Neuronal stem cell (in vitro differentiated cells): Measurements from ENCODE around the gene ADAM19.

Experiments used
- DNase-seq: peaks from one replicate; pipeline ENCODE4 v3.0.0-alpha.2; 2013; ENCODE audit warnings: low spot score
- H2AFZ ChIP-seq: one replicate; pipeline ENCODE4 v1.6.1; 2013; ENCODE audit warnings: mild to moderate bottlenecking, low read length, inconsistent platforms
- H2AK5ac ChIP-seq: 2 replicates; pipeline ENCODE4 v1.6.1; 2013; ENCODE audit warnings: low read depth, mild to moderate bottlenecking, inconsistent platforms, low read length, moderate library complexity, mixed read lengths
- H2BK120ac ChIP-seq: 2 replicates; pipeline ENCODE4 v1.6.1; 2013; ENCODE audit warnings: low read depth, mild to moderate bottlenecking, inconsistent platforms, low read length, moderate library complexity, mixed read lengths
- H2BK12ac ChIP-seq: one replicate; pipeline ENCODE4 v1.6.1; 2013; ENCODE audit warnings: low read length, inconsistent platforms
- H2BK15ac ChIP-seq: 2 replicates; pipeline ENCODE4 v1.6.1; 2013; ENCODE audit warnings: mild to moderate bottlenecking, low read length, inconsistent platforms, mixed read lengths
- H2BK5ac ChIP-seq: one replicate; pipeline ENCODE4 v1.6.1; 2013; ENCODE audit warnings: inconsistent platforms, mild to moderate bottlenecking, low read length, moderate library complexity
- H3K14ac ChIP-seq: one replicate; pipeline ENCODE4 v1.6.1; 2013; ENCODE audit warnings: low read length, inconsistent platforms
- H3K18ac ChIP-seq: 2 replicates; pipeline ENCODE4 v1.6.1; 2013; ENCODE audit warnings: low read length, inconsistent platforms
- H3K23ac ChIP-seq: 2 replicates; pipeline ENCODE4 v1.6.1; 2013; ENCODE audit warnings: low read depth, mild to moderate bottlenecking, mixed read lengths, low read length, inconsistent platforms; ENCODE audit not compliant: poor library complexity
- H3K27ac ChIP-seq: replicated peaks from 3 replicates; pipeline ENCODE4 v1.5.1; 2013; ENCODE audit warnings: low read length, inconsistent platforms
- H3K27me3 ChIP-seq, 3 experiments: 2 replicates each; pipeline ENCODE4 v1.6.1; 2013; ENCODE audit warnings: low read length in 3 of 3, mild to moderate bottlenecking in 2 of 3, inconsistent platforms in 1 of 3, low read depth in 1 of 3, mixed read lengths in 1 of 3, moderate library complexity in 1 of 3; ENCODE audit not compliant: control insufficient read depth in 3 of 3, insufficient read depth in 3 of 3
- H3K36me3 ChIP-seq, 2 donors: replicated peaks in 1 of 2; 2 replicates each; pipeline ENCODE4 v1.6.1; 2013; ENCODE audit warnings: low read length in 2 of 2; ENCODE audit not compliant: control insufficient read depth in 2 of 2, insufficient read depth in 2 of 2
- H3K4ac ChIP-seq: 2 replicates; pipeline ENCODE4 v1.6.1; 2013; ENCODE audit warnings: inconsistent platforms, mild to moderate bottlenecking, low read length, moderate library complexity
- H3K4me1 ChIP-seq, 2 donors: 1 replicate in 1 of 2; 2 replicates in 1 of 2; pipeline ENCODE4 v1.6.1; 2013; ENCODE audit warnings: low read length in 2 of 2, low read depth in 1 of 2; ENCODE audit not compliant: control insufficient read depth in 2 of 2, insufficient read depth in 1 of 2
- H3K4me2 ChIP-seq: one replicate; pipeline ENCODE4 v1.6.1; 2013; ENCODE audit warnings: mild to moderate bottlenecking, low read length, inconsistent platforms; ENCODE audit not compliant: insufficient read depth, poor library complexity, severe bottlenecking
- H3K4me3 ChIP-seq, 2 donors: 2 replicates each; pipeline ENCODE4 v1.5.1; 2013; ENCODE audit warnings: low read length in 2 of 2, mild to moderate bottlenecking in 2 of 2, inconsistent platforms in 1 of 2, moderate library complexity in 1 of 2
- H3K79me1 ChIP-seq: one replicate; pipeline ENCODE4 v1.6.1; 2013; ENCODE audit warnings: low read depth, mild to moderate bottlenecking, inconsistent platforms, low read length, moderate library complexity
- H3K9ac ChIP-seq: one replicate; pipeline ENCODE4 v1.6.1; 2013; ENCODE audit warnings: mild to moderate bottlenecking, low read depth, low read length, inconsistent platforms; ENCODE audit not compliant: poor library complexity
- H3K9me3 ChIP-seq, 2 donors: replicated peaks in 1 of 2; 2 replicates each; pipeline versions ENCODE3 to v1.6.1; 2013; ENCODE audit warnings: low read length in 2 of 2, mild to moderate bottlenecking in 2 of 2, inconsistent platforms in 1 of 2, low read depth in 1 of 2, mixed read lengths in 1 of 2, moderate library complexity in 1 of 2; ENCODE audit not compliant: control insufficient read depth in 2 of 2, insufficient read depth in 1 of 2
- H4K8ac ChIP-seq: one replicate; pipeline ENCODE4 v1.6.1; 2013; ENCODE audit warnings: low read depth, mild to moderate bottlenecking, inconsistent platforms, low read length, moderate library complexity
- H4K91ac ChIP-seq: one replicate; pipeline ENCODE4 v1.6.1; 2013; ENCODE audit warnings: low read length, low read depth, mild to moderate bottlenecking, inconsistent platforms; ENCODE audit not compliant: poor library complexity
- WGBS, 2 donors: extraction: QIAGEN DNeasy Blood & Tissue Kit; methylation state at CpG; one replicate each; pipeline ENCODE4 v1.1.7; 2013; ENCODE audit warnings: missing lambda C conversion rate in 2 of 2, mixed read lengths in 1 of 2; ENCODE audit not compliant: insufficient read length in 2 of 2, insufficient replicate concordance in 1 of 2; ENCODE audit errors: extremely low coverage in 2 of 2; 5-methylcytosine and 5-hydroxymethylcytosine counted together

The ADAM19 gene

GRCh38 chr5:157616785-157617184, 41.2 kb upstream of the ADAM19 start:
- no peaks in the 10 kb centered on the region for H3K36me3 ChIP-seq
- H3K14ac ChIP-seq, result no peak overlapping the region
- no peak overlapping the region for H2AK5ac ChIP-seq
- H2AFZ ChIP-seq, result no peak overlapping the region
- H3K4me2 ChIP-seq, result no peak overlapping the region
- H3K9me3 ChIP-seq, result no peaks in the 10 kb centered on the region
- H2BK120ac ChIP-seq, result no peak overlapping the region
- DNase-seq, result no peak
- no peak overlapping the region for H4K8ac ChIP-seq
- H3K4me1 ChIP-seq, result peaks cover 2 to 7% of the 10 kb centered on the region in 2 donors
- no peak overlapping the region for H3K27ac ChIP-seq
- no peak overlapping the region for H2BK5ac ChIP-seq
- no peak overlapping the region for H4K91ac ChIP-seq
- peaks cover 0 to 7% (median 0%) of the 10 kb centered on the region in 3 experiments for H3K27me3 ChIP-seq
- H3K4ac ChIP-seq, result no peak overlapping the region
- no CpG with 5 or more reads among the region's 4 CpGs for WGBS, 2 donors
- no peak overlapping the region for H2BK12ac ChIP-seq
- no peak overlapping the region for H3K9ac ChIP-seq
- H3K4me3 ChIP-seq, result no peak overlapping the region
- H2BK15ac ChIP-seq, result no peak overlapping the region
- H3K79me1 ChIP-seq, result no peaks in the 10 kb centered on the region
- no peak overlapping the region for H3K23ac ChIP-seq
- H3K18ac ChIP-seq, result no peak overlapping the region

GRCh38 chr5:157613385-157614245, 38.0 kb upstream of the ADAM19 start:
- Histone ChIP-seq H4K91ac (no peak overlapping the region), H4K8ac (no peak overlapping the region), H2BK120ac (no peak overlapping the region), H3K9ac (no peak overlapping the region), H3K23ac (no peak overlapping the region), H3K4me1 (peaks cover 5 to 7% of the 10 kb centered on the region in 2 donors), H3K18ac (no peak overlapping the region), H2BK12ac (no peak overlapping the region), H3K14ac (no peak overlapping the region), H3K4me2 (no peak overlapping the region), H3K79me1 (no peaks in the 10 kb centered on the region), H2BK15ac (no peak overlapping the region), H3K9me3 (peaks cover 0 to 3% of the 10 kb centered on the region in 2 donors), H2AFZ (no peak overlapping the region), H3K27me3 (peaks cover 0 to 7% (median 0%) of the 10 kb centered on the region in 3 experiments), H3K27ac (no peak overlapping the region), H3K4me3 (no peak overlapping the region), H2BK5ac (no peak overlapping the region), H3K4ac (no peak overlapping the region), H3K36me3 (no peaks in the 10 kb centered on the region), H2AK5ac (no peak overlapping the region)
- DNase-seq, result no peak
- no CpG with 5 or more reads among the region's 11 CpGs for WGBS, 2 donors

- no peak overlapping the region for H2BK5ac ChIP-seq
- H3K9me3 ChIP-seq, result peaks cover 0 to 3% of the 10 kb centered on the region in 2 donors
- H3K4me3 ChIP-seq, result no peak overlapping the region
- no peak for DNase-seq
- peaks cover 5 to 7% of the 10 kb centered on the region in 2 donors for H3K4me1 ChIP-seq
- H3K4me2 ChIP-seq, result no peak overlapping the region
- no CpG with 5 or more reads among the region's 5 CpGs for WGBS, 2 donors
- no peak overlapping the region for H2BK12ac ChIP-seq
- no peak overlapping the region for H3K27ac ChIP-seq
- H3K4ac ChIP-seq, result no peak overlapping the region
- peaks cover 0 to 7% (median 0%) of the 10 kb centered on the region in 3 experiments for H3K27me3 ChIP-seq
- H4K91ac ChIP-seq, result no peak overlapping the region
- H4K8ac ChIP-seq, result no peak overlapping the region
- H3K36me3 ChIP-seq, result no peaks in the 10 kb centered on the region
- no peak overlapping the region for H3K18ac ChIP-seq
- H3K79me1 ChIP-seq, result no peaks in the 10 kb centered on the region
- no peak overlapping the region for H3K14ac ChIP-seq
- no peak overlapping the region for H3K9ac ChIP-seq
- H2AK5ac ChIP-seq, result no peak overlapping the region
- no peak overlapping the region for H2BK120ac ChIP-seq
- no peak overlapping the region for H3K23ac ChIP-seq
- H2BK15ac ChIP-seq, result no peak overlapping the region
- H2AFZ ChIP-seq, result peak overlapping the region; percentile 3
These were observed 37.0 kb upstream of the ADAM19 start for GRCh38 chr5:157612581-157612980.

GRCh38 chr5:157611571-157612476, 36.2 kb upstream of the ADAM19 start:
- no peak overlapping the region for H2BK5ac ChIP-seq
- no peak overlapping the region for H4K91ac ChIP-seq
- H2BK12ac ChIP-seq, result no peak overlapping the region
- H2AFZ ChIP-seq, result peak overlapping the region; percentile 3
- no peak overlapping the region for H3K4me2 ChIP-seq
- H4K8ac ChIP-seq, result no peak overlapping the region
- H3K9me3 ChIP-seq, result peaks cover 0 to 3% of the 10 kb centered on the region in 2 donors
- H3K4me3 ChIP-seq, result no peak overlapping the region
- no peak overlapping the region for H3K4ac ChIP-seq
- no peak overlapping the region for H3K27ac ChIP-seq
- H3K18ac ChIP-seq, result no peak overlapping the region
- no peaks in the 10 kb centered on the region for H3K79me1 ChIP-seq
- no peak overlapping the region for H3K14ac ChIP-seq
- no CpG with 5 or more reads among the region's 10 CpGs for WGBS, 2 donors
- no peak for DNase-seq
- no peak overlapping the region for H2BK120ac ChIP-seq
- peaks cover 5 to 7% of the 10 kb centered on the region in 2 donors for H3K4me1 ChIP-seq
- no peak overlapping the region for H3K9ac ChIP-seq
- H2BK15ac ChIP-seq, result no peak overlapping the region
- H3K23ac ChIP-seq, result no peak overlapping the region
- H2AK5ac ChIP-seq, result no peak overlapping the region
- H3K27me3 ChIP-seq, result peaks cover 0 to 7% (median 0%) of the 10 kb centered on the region in 3 experiments
- no peaks in the 10 kb centered on the region for H3K36me3 ChIP-seq
